ENCODE results near the gene RELL2.

DNA sequence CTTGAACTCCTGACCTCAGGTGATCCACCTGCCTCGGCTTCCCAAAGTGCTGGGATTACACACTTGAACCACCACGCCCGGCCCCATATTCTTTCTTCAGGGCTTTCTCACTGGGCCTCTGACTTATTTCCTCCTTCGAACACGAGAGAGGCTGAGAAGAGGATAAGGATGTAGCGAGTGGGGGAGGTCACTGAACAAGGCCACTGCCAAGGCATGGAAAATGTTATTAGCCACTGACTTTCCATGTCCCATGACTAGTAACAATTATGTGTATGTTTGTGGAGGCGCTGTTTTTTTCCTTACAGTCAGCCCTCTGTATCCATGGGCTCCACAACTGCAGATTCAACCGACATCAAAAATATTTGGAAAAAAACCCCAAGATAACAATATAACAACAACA is 26.7 kb downstream of the RELL2 start:
- TF ChIP-seq, protein P1, sequence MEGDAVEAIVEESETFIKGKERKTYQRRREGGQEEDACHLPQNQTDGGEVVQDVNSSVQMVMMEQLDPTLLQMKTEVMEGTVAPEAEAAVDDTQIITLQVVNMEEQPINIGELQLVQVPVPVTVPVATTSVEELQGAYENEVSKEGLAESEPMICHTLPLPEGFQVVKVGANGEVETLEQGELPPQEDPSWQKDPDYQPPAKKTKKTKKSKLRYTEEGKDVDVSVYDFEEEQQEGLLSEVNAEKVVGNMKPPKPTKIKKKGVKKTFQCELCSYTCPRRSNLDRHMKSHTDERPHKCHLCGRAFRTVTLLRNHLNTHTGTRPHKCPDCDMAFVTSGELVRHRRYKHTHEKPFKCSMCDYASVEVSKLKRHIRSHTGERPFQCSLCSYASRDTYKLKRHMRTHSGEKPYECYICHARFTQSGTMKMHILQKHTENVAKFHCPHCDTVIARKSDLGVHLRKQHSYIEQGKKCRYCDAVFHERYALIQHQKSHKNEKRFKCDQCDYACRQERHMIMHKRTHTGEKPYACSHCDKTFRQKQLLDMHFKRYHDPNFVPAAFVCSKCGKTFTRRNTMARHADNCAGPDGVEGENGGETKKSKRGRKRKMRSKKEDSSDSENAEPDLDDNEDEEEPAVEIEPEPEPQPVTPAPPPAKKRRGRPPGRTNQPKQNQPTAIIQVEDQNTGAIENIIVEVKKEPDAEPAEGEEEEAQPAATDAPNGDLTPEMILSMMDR (IDR thresholded peaks at IDR 0.05), result no peak
- no peak for TF ChIP-seq SMAD3 (CRISPR knock-in tag; IDR thresholded peaks at IDR 0.05; ENCODE audit: borderline replicate concordance)

All from WTC11 (cell line).